ENCODE data around the gene PGBD5. TPM values are rescaled to one million over a fixed set of nuclear protein-coding genes. Genes with fewer than 3 reads are reported as not detected.

Gene PGBD5
- total and polyA plus RNA-seq, 2 experiments from 2014 or later, result 0.82 to 2.4 TPM

DNA sequence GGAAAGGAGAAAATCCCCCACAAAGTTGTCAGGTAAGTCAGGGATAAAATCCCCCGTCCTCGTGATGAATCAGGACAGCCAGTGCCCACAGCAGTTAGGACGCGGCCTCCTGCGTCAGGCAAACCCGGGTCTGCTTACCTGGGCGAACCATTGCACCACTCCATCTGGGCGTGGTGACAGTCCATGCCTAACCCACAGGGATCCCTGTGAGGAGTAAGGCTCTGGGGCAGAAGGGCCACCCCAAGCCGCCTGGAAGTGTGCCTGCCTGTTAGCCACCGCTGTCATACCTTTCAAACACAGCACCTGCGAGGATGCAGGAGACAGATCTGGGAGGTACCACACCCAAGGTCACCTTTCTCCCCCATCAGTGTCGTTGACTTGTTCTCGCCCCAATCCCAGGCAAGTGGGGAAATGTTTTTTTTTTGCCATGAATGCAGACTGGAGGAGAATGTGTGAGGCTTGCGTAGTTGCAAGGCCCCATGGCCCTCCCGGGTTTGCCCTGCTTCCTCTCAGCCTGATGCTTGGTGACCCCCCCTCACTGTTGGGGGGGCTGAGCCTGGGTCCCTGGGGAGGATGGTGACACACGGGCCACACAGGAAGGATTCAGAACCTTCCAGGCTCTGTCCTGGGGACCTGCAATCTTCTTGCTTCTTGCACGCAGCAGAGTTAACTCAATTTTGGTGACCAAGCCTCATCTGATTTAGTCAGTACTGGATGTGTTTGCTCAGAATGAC is 107.0 kb downstream of the PGBD5 start:
- Histone ChIP-seq H3K4me1 (ENCODE audit: insufficient read depth) (no peaks in the 10 kb centered on the region), H3K4me2 (no peak overlapping the region), H3K9me3 (ENCODE audit: low read depth) (no peaks in the 10 kb centered on the region), H3K4me3 (no peak overlapping the region), H3K27me3 (no peaks in the 10 kb centered on the region), H2AFZ (no peak overlapping the region), H3K79me2 (no peaks in the 10 kb centered on the region), H3K27ac (no peak overlapping the region), H3K9me2 (replicated peaks; ENCODE audit: insufficient read depth) (no peaks in the 10 kb centered on the region), H4K20me1 (ENCODE audit: insufficient read depth, poor library complexity, severe bottlenecking) (no peaks in the 10 kb centered on the region), H3K36me3 (replicated peaks; ENCODE audit: insufficient read depth, low read depth) (no peaks in the 10 kb centered on the region)
- DNase-seq (ENCODE audit: low spot score), result no peak
- WGBS (ENCODE audit: low lambda C conversion rate, missing lambda C conversion rate), result 94% methylated on average over 17 of the region's 17 CpGs
- TF ChIP-seq EZH2phosphoT487 (IDR thresholded peaks at IDR 0.05; ENCODE audit: low read depth, severe bottlenecking, unreplicated experiment) (no peak), EZH2 (IDR thresholded peaks at IDR 0.05; ENCODE audit: borderline replicate concordance) (no peak)
- TF ChIP-seq, protein P1, sequence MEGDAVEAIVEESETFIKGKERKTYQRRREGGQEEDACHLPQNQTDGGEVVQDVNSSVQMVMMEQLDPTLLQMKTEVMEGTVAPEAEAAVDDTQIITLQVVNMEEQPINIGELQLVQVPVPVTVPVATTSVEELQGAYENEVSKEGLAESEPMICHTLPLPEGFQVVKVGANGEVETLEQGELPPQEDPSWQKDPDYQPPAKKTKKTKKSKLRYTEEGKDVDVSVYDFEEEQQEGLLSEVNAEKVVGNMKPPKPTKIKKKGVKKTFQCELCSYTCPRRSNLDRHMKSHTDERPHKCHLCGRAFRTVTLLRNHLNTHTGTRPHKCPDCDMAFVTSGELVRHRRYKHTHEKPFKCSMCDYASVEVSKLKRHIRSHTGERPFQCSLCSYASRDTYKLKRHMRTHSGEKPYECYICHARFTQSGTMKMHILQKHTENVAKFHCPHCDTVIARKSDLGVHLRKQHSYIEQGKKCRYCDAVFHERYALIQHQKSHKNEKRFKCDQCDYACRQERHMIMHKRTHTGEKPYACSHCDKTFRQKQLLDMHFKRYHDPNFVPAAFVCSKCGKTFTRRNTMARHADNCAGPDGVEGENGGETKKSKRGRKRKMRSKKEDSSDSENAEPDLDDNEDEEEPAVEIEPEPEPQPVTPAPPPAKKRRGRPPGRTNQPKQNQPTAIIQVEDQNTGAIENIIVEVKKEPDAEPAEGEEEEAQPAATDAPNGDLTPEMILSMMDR (IDR thresholded peaks at IDR 0.05; ENCODE audit: poor library complexity), result no peak

DNA sequence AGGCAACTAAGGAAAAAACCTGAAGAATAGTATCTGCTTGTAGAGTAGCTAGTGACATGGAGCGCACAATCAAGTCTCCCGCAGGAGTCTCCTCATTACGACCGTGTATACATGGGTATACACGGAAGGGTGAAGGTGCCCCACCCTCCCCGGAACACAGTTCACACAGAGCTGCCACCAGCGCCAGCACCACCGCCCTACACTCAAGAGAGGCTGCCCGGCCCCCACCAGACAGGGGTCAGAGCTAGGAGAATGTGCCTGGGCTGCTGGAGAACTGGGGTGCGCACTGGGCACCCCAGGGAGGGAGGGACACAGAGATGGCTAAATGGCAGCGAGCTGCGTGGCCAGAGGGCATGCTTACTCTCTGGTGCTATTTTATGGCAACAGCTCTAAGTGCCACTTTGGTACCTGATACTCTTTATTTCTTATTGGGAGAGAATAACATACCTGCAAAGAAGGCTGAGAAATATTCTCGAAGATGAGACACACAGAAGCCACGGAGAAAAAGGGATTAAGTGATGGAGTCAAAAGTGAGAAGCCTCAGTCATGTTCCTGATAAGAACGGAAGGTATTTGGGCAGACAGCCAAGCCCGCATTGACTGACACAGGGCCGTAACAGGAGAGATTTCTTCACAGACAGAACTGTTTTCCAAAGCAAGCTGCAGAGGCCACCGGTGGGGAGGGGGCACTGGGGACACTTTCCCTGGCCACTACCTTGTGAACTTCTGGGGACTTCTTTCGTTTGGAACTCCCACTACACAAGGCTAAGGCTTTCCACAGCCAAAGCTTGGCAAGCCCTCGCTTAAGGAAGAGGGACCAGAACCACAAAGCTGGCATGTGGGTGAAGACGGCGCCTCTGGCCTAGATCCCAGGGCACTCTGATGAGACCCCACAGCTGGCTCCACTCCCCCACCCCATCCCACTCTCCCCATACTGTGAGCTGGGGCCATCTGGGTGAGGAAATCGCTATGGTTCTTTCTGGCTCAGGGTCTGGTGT is 108.0 kb downstream of the PGBD5 start:
- peak; percentile 37 for DNase-seq (ENCODE audit: low spot score)
- H3K4me1 ChIP-seq (ENCODE audit: insufficient read depth), result no peaks in the 10 kb centered on the region
- TF ChIP-seq, protein P1 (IDR thresholded peaks at IDR 0.05; ENCODE audit: poor library complexity), result no peak
- no peak for TF ChIP-seq EZH2phosphoT487 (IDR thresholded peaks at IDR 0.05; ENCODE audit: low read depth, severe bottlenecking, unreplicated experiment)
- TF ChIP-seq EZH2 (IDR thresholded peaks at IDR 0.05; ENCODE audit: borderline replicate concordance), result no peak
- H3K79me2 ChIP-seq, result no peaks in the 10 kb centered on the region
- H3K27ac ChIP-seq, result no peak overlapping the region
- H3K4me2 ChIP-seq, result no peak overlapping the region
- no peaks in the 10 kb centered on the region for H3K9me2 ChIP-seq (replicated peaks; ENCODE audit: insufficient read depth)
- H3K27me3 ChIP-seq, result no peaks in the 10 kb centered on the region
- H3K36me3 ChIP-seq (replicated peaks; ENCODE audit: insufficient read depth, low read depth), result no peaks in the 10 kb centered on the region
- H4K20me1 ChIP-seq (ENCODE audit: insufficient read depth, poor library complexity, severe bottlenecking), result no peaks in the 10 kb centered on the region
- H3K9me3 ChIP-seq (ENCODE audit: low read depth), result no peaks in the 10 kb centered on the region
- H2AFZ ChIP-seq, result no peak overlapping the region
- H3K4me3 ChIP-seq, result no peak overlapping the region
- 77% methylated on average over 23 of the region's 23 CpGs for WGBS (ENCODE audit: low lambda C conversion rate, missing lambda C conversion rate)

DNA sequence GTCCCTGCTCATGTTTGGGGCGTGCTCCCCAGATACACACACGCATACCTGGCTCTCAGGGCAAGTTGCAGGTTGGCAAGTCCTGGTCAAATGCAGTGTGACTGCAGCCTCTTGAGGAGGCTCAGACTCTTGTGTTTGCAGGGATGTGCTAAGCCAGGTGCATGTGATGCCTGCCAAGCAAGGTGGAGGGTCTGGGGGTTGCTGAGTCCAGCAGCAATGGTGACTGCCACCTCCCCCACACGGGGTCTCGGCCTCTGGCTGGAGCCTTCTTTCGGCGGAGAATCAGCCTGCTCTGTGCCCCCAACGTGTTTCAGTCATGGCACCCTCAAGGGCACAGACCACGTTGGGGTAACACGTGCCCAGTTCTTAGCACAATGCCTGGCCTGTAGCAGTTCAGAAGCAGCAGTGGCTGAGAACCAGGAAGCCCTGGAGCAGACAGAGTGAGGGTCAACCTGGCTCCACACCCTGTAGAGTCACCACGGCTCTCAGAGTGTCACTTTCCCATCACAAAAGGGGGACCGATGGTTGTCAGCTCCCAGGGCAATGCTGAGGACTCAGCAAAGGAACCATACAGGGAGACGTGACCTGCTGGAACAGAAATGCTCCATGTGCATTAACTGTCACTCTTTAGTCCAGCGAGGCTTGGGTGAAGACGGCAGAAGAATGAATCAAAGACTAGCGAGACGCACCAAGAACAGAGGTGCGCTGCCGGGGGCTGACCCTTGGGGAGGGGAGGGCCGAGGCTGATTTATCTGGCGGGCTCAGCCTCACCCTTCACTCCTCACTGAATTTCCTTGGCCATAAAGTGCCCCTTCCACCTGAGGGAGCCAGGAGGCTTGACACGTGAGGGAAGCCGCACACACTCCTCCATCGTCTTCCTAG is 109.0 kb downstream of the PGBD5 start:
- no peak overlapping the region for H3K27ac ChIP-seq
- no peaks in the 10 kb centered on the region for H3K9me3 ChIP-seq (ENCODE audit: low read depth)
- no peaks in the 10 kb centered on the region for H3K27me3 ChIP-seq
- H4K20me1 ChIP-seq (ENCODE audit: insufficient read depth, poor library complexity, severe bottlenecking), result no peaks in the 10 kb centered on the region
- no peaks in the 10 kb centered on the region for H3K4me1 ChIP-seq (ENCODE audit: insufficient read depth)
- TF ChIP-seq, protein P1 (IDR thresholded peaks at IDR 0.05; ENCODE audit: poor library complexity), result no peak
- TF ChIP-seq EZH2 (IDR thresholded peaks at IDR 0.05; ENCODE audit: borderline replicate concordance), result no peak
- no peak for TF ChIP-seq EZH2phosphoT487 (IDR thresholded peaks at IDR 0.05; ENCODE audit: low read depth, severe bottlenecking, unreplicated experiment)
- no peaks in the 10 kb centered on the region for H3K9me2 ChIP-seq (replicated peaks; ENCODE audit: insufficient read depth)
- H3K4me3 ChIP-seq, result no peak overlapping the region
- H2AFZ ChIP-seq, result no peak overlapping the region
- DNase-seq (ENCODE audit: low spot score), result no peak
- no peak overlapping the region for H3K4me2 ChIP-seq
- no peaks in the 10 kb centered on the region for H3K79me2 ChIP-seq
- WGBS (ENCODE audit: low lambda C conversion rate, missing lambda C conversion rate), result 85% methylated on average over 23 of the region's 23 CpGs
- H3K36me3 ChIP-seq (replicated peaks; ENCODE audit: insufficient read depth, low read depth), result no peaks in the 10 kb centered on the region
